Tibial artery (tissue), 4 donors: Measurements from ENCODE around the gene DCP1A.
A peak's percentile ranks its signal among the peaks of the same experiment; 100 is the strongest.
"Not testable (repeated sequence)": the region's sequence is repeated elsewhere in the genome, so short reads cannot be mapped to it uniquely, and the experiment has no call there.

Experiments
- DNase-seq, 2 donors: peaks; one replicate each; pipeline ENCODE4 v3.0.0-alpha.2; 2019
- H3K27ac ChIP-seq, 2 donors: fragments of 200-600 bp; sonication (generic) in 1 of 2; 1 replicate in 1 of 2; 2 replicates in 1 of 2; pipeline ENCODE4 v1.5.1; 2018 to 2019; ENCODE audit warnings: mild to moderate bottlenecking in 1 of 2
- H3K27me3 ChIP-seq, 2 donors: fragments of 200-600 bp; sonication (generic) in 1 of 2; one replicate each; pipeline versions ENCODE4 v1.5.1 to v1.6.0; 2016 to 2019
- H3K36me3 ChIP-seq, 3 donors: fragments of 200-600 bp; sonication (generic) in 2 of 3; one replicate each; pipeline ENCODE4 v1.5.1; 2016 to 2019; ENCODE audit warnings: mild to moderate bottlenecking in 2 of 3
- H3K4me1 ChIP-seq, 4 donors: fragments of 200-600 bp; sonication (generic) in 2 of 4; 1 replicate in 3 of 4; 2 replicates in 1 of 4; pipeline ENCODE4 v1.5.1; 2016 to 2019
- H3K4me3 ChIP-seq, 2 donors: fragments of 200-600 bp; sonication (generic) in 1 of 2; 1 replicate in 1 of 2; 2 replicates in 1 of 2; pipeline ENCODE4 v1.5.1; 2018 to 2019; ENCODE audit warnings: mild to moderate bottlenecking in 2 of 2
- H3K9me3 ChIP-seq, 3 donors: fragments of 200-600 bp; sonication (generic) in 1 of 3; one replicate each; pipeline ENCODE4 v1.5.1; 2016 to 2019
- intact Hi-C: fragments of 100-400 bp; cut with DNase I; formaldehyde crosslinking; loops from one replicate; pipeline ENCODE4 v1.15.0; 2023; ENCODE audit warnings: low total_unique reads
- TF ChIP-seq, protein P1 (sequence below), 2 experiments: fragments of 200-600 bp in 1 of 2; fragments of 450-650 bp in 1 of 2; IDR thresholded peaks; one replicate each; pipeline ENCODE4 v1.5.1; 2017 to 2019; ENCODE audit warnings: antibody characterized with exemption in 2 of 2, mild to moderate bottlenecking in 1 of 2, moderate library complexity in 1 of 2

Gene DCP1A

DNA sequence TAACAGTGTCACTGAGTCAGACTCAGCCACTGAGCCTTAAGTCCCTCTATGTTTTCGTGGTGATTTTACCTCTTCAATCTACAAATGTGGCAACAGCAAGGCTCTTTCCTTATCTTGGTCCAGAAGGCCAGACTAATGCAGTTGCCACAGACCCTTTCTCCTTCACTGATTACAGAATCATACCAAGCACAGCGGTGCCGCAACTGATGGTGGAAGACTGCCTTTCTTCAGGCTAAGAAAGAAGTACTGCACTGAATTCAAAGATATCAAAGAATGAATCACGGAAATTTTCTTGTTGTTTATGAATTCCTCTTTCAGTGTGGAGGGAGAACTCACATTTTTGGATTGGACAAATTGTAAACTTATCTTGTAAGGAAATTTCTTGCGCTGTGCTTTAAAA, 18.6 kb downstream of the DCP1A start:
- Histone ChIP-seq H3K9me3 (no peaks in the 10 kb centered on the region), H3K27ac (no peak overlapping the region), H3K27me3 (no peaks in the 10 kb centered on the region), H3K36me3 (peaks cover 5 to 38% (median 20%) of the 10 kb centered on the region in 3 donors), H3K4me3 (no peak overlapping the region), H3K4me1 (peaks cover 0 to 28% (median 3%) of the 10 kb centered on the region in 4 donors)
- TF ChIP-seq, protein P1, sequence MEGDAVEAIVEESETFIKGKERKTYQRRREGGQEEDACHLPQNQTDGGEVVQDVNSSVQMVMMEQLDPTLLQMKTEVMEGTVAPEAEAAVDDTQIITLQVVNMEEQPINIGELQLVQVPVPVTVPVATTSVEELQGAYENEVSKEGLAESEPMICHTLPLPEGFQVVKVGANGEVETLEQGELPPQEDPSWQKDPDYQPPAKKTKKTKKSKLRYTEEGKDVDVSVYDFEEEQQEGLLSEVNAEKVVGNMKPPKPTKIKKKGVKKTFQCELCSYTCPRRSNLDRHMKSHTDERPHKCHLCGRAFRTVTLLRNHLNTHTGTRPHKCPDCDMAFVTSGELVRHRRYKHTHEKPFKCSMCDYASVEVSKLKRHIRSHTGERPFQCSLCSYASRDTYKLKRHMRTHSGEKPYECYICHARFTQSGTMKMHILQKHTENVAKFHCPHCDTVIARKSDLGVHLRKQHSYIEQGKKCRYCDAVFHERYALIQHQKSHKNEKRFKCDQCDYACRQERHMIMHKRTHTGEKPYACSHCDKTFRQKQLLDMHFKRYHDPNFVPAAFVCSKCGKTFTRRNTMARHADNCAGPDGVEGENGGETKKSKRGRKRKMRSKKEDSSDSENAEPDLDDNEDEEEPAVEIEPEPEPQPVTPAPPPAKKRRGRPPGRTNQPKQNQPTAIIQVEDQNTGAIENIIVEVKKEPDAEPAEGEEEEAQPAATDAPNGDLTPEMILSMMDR (IDR thresholded peaks at IDR 0.05): no peak
- intact Hi-C loops: no loop called here
- DNase-seq: no peak

DNA sequence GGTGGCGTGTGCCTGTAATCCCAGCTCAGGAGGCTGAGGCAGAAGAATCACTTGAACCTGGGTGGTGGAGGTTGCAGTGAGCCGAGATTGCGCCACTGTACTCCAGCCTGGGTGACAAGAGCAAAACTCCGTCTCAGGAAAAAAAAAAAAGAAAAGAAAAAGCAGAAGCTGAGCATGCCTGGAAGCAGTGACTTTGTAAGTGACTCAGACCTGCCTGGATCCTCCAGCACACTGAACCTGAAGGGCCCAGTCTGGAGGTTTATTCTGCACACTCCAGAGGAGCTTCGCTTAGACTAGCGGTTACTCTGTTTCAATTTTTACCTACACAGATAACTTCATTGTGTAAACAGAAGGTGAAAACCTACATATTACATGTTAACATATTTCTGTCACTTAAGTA, 19.4 kb downstream of the DCP1A start:
- H3K27ac ChIP-seq: not testable (repeated sequence)

GRCh38 chr3:53324105-53324504, 23.2 kb downstream of the DCP1A start:
- no peak for DNase-seq
- H3K4me1 ChIP-seq: peaks cover 0 to 40% (median 3%) of the 10 kb centered on the region in 4 donors
- intact Hi-C loops: no loop called here
- peaks cover under 1 to 31% (median 8%) of the 10 kb centered on the region in 3 donors for H3K36me3 ChIP-seq
- no peaks in the 10 kb centered on the region for H3K9me3 ChIP-seq
- no peak overlapping the region for H3K4me3 ChIP-seq
- TF ChIP-seq, protein P1 (IDR thresholded peaks at IDR 0.05): no peak
- no peaks in the 10 kb centered on the region for H3K27me3 ChIP-seq
- no peak overlapping the region for H3K27ac ChIP-seq

More for the DNA sequence above, 19.4 kb downstream of the DCP1A start:
- H3K4me3 ChIP-seq, H3K9me3 ChIP-seq, intact Hi-C loops, DNase-seq, H3K27me3 ChIP-seq: not testable (repeated sequence)
- peaks cover 4 to 30% (median 13%) of the 10 kb centered on the region in 3 donors for H3K36me3 ChIP-seq
- peaks cover 0 to 28% (median 3%) of the 10 kb centered on the region in 4 donors for H3K4me1 ChIP-seq

- H3K9me3 ChIP-seq: no peaks in the 10 kb centered on the region
- peaks cover 0 to 46% (median 9%) of the 10 kb centered on the region in 4 donors for H3K4me1 ChIP-seq
- TF ChIP-seq, protein P1 (IDR thresholded peaks at IDR 0.05): no peak
- peaks cover 5 to 35% (median 15%) of the 10 kb centered on the region in 3 donors for H3K36me3 ChIP-seq
- no peak for DNase-seq
- no peaks in the 10 kb centered on the region for H3K27me3 ChIP-seq
- intact Hi-C loops: no loop called here
- no peak overlapping the region for H3K27ac ChIP-seq
- H3K4me3 ChIP-seq: no peak overlapping the region
These were observed 26.6 kb downstream of the DCP1A start for GRCh38 chr3:53320697-53321096.

GRCh38 chr3:53318522-53318921, 28.8 kb downstream of the DCP1A start:
- DNase-seq: no peak
- H3K4me3 ChIP-seq: no peak overlapping the region
- no peaks in the 10 kb centered on the region for H3K9me3 ChIP-seq
- H3K36me3 ChIP-seq: peaks cover 5 to 35% (median 15%) of the 10 kb centered on the region in 3 donors
- peaks cover 0 to 31% (median 6%) of the 10 kb centered on the region in 4 donors for H3K4me1 ChIP-seq
- peak overlapping the region in 1 of 2 donors; percentile 35 for H3K27ac ChIP-seq
- TF ChIP-seq, protein P1 (IDR thresholded peaks at IDR 0.05): no peak
- intact Hi-C loops: no loop called here
- no peaks in the 10 kb centered on the region for H3K27me3 ChIP-seq

GRCh38 chr3:53312832-53313231, 34.5 kb downstream of the DCP1A start:
- intact Hi-C loops: no loop called here
- no peak for DNase-seq
- H3K27me3 ChIP-seq: no peaks in the 10 kb centered on the region

More at GRCh38 chr3:53312832-53313231, 34.5 kb downstream of the DCP1A start:
- Histone ChIP-seq H3K9me3 (no peaks in the 10 kb centered on the region), H3K4me1 (peaks cover 0 to 2% (median under 1%) of the 10 kb centered on the region in 4 donors), H3K36me3 (peaks cover 36 to 59% (median 52%) of the 10 kb centered on the region in 3 donors), H3K27ac (no peak overlapping the region), H3K4me3 (no peak overlapping the region)
- TF ChIP-seq, protein P1 (IDR thresholded peaks at IDR 0.05): no peak
